Astrocyte (in vitro differentiated cells and primary cell): ENCODE measurements around the gene TMEM100. TPM values are rescaled to one million over a fixed set of nuclear protein-coding genes. Genes with fewer than 3 reads are reported as not detected.
"Not testable (repeated sequence)": the region's sequence is repeated elsewhere in the genome, so short reads cannot be mapped to it uniquely, and the experiment has no call there.

ENCODE experiments used
- DNase-seq: peaks from one replicate; pipeline ENCODE4 v3.0.0-alpha.2; 2010; ENCODE audit warnings: low read depth
- FAIRE-seq: peaks from 2 replicates; lab custom pipeline; 2011; peaks lifted over from hg19 to GRCh38; lab: Jason Lieb, UNC
- H2AFZ ChIP-seq: 2 replicates; pipeline ENCODE4 v1.6.0; 2012; ENCODE audit warnings: low read depth, low read length, inconsistent platforms
- H3K27ac ChIP-seq: 2 replicates; pipeline ENCODE4 v1.5.1; 2011; ENCODE audit warnings: low read depth, low read length, inconsistent platforms
- H3K27me3 ChIP-seq: 2 replicates; pipeline ENCODE4 v1.6.0; 2011; ENCODE audit warnings: low read length, inconsistent platforms; ENCODE audit not compliant: insufficient read depth
- H3K36me3 ChIP-seq: 2 replicates; pipeline ENCODE4 v1.5.1; 2011; ENCODE audit warnings: low read length, inconsistent platforms; ENCODE audit not compliant: insufficient read depth
- H3K4me1 ChIP-seq: 2 replicates; pipeline ENCODE4 v1.5.1; 2011; ENCODE audit warnings: low read length, inconsistent platforms; ENCODE audit not compliant: insufficient read depth
- H3K4me2 ChIP-seq: 2 replicates; pipeline ENCODE4 v1.6.0; 2012; ENCODE audit warnings: low read length, inconsistent platforms
- H3K4me3 ChIP-seq: 2 replicates; pipeline ENCODE4 v1.5.1; 2011; ENCODE audit warnings: low read depth, mild to moderate bottlenecking, low read length, inconsistent platforms; ENCODE audit not compliant: insufficient read depth
- H3K79me2 ChIP-seq: 2 replicates; pipeline ENCODE4 v1.6.0; 2012; ENCODE audit warnings: mild to moderate bottlenecking, low read length, inconsistent platforms; ENCODE audit not compliant: insufficient read depth
- H3K9ac ChIP-seq: 2 replicates; pipeline ENCODE4 v1.6.0; 2012; ENCODE audit warnings: mild to moderate bottlenecking, low read length, inconsistent platforms
- H3K9me3 ChIP-seq: 2 replicates; pipeline ENCODE4 v1.5.1; 2012; ENCODE audit warnings: low read depth, mild to moderate bottlenecking, low read length, inconsistent platforms; ENCODE audit not compliant: insufficient read depth
- H4K20me1 ChIP-seq: 2 replicates; pipeline ENCODE4 v1.6.0; 2012; ENCODE audit warnings: low read length, inconsistent platforms; ENCODE audit not compliant: insufficient read depth
- H3K27ac Mint-ChIP-seq: one replicate; pipeline ENCODE4 v1.8.0; 2021; ENCODE audit warnings: mild to moderate bottlenecking, mixed read lengths; ENCODE audit not compliant: unreplicated experiment
- H3K27me3 Mint-ChIP-seq: one replicate; pipeline ENCODE4 v1.8.0; 2021; ENCODE audit warnings: low read depth, mixed read lengths; ENCODE audit not compliant: unreplicated experiment
- H3K36me3 Mint-ChIP-seq: one replicate; pipeline ENCODE4 v1.8.0; 2021; ENCODE audit warnings: low read depth, mixed read lengths; ENCODE audit not compliant: unreplicated experiment
- H3K4me1 Mint-ChIP-seq: one replicate; pipeline ENCODE4 v1.8.0; 2021; ENCODE audit warnings: low read depth, mixed read lengths; ENCODE audit not compliant: unreplicated experiment
- H3K4me3 Mint-ChIP-seq: one replicate; pipeline ENCODE4 v1.8.0; 2021; ENCODE audit warnings: mild to moderate bottlenecking, moderate library complexity, mixed read lengths; ENCODE audit not compliant: unreplicated experiment
- H3K9me3 Mint-ChIP-seq: one replicate; pipeline ENCODE4 v1.8.0; 2021; ENCODE audit warnings: mild to moderate bottlenecking, mixed read lengths; ENCODE audit not compliant: unreplicated experiment
- EZH2 ChIP-seq: IDR thresholded peaks from 2 replicates; pipeline ENCODE4 v1.6.1; 2012; ENCODE audit warnings: mild to moderate bottlenecking, low read length, inconsistent platforms; ENCODE audit not compliant: insufficient read depth
- total RNA-seq: library from RNA; stranded (reverse); gene quantifications from 2 replicates; pipeline ENCODE4 v1.2.1, GENCODE V29; 2021
- TF ChIP-seq, protein P1 (sequence below): IDR thresholded peaks from 2 replicates; pipeline ENCODE4 v1.5.1; 2011; ENCODE audit warnings: low read depth, mild to moderate bottlenecking, inconsistent platforms, low read length, moderate library complexity; ENCODE audit not compliant: insufficient read depth

TMEM100 gene
- total RNA-seq, 1 donor from 2014 or later: 7.3 TPM

DNA sequence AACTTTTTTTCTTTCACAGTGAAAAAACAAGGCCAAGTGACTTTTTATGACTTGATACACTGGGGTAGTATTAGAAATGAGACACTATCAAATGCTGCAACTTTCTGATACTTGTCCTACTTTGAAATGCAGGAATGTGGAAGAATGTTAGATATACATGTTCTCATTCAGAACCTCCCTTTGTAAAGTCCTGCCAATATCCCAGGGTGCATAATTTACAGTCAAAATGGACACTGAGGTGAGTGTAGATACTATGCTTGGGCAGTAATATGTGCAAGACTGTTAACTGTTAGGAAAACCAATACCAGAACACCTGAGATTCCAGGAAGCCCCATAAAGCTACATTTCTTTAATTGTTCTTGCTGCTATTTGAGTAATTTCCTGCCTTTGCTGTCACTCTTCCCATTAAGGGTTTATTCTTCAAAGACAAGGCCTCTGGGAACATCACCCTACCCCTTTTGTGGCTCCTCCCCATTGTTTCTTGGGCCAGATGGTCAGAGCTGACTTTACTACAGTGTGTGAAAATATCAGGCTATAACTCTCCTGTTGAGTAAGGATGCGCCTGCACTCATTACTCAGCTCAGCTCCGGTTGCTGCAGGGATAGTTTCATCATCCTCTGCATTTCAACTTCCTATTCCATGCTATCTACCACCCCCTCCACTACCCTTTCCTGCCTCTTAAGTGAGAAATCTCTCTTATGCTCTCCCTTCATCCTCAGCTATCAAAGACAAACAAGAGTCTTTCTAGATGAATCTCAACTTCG, 48.7 kb downstream of the TMEM100 start:
- FAIRE-seq: no peak
- peaks cover 8% of the 10 kb centered on the region for H3K4me1 Mint-ChIP-seq

DNA sequence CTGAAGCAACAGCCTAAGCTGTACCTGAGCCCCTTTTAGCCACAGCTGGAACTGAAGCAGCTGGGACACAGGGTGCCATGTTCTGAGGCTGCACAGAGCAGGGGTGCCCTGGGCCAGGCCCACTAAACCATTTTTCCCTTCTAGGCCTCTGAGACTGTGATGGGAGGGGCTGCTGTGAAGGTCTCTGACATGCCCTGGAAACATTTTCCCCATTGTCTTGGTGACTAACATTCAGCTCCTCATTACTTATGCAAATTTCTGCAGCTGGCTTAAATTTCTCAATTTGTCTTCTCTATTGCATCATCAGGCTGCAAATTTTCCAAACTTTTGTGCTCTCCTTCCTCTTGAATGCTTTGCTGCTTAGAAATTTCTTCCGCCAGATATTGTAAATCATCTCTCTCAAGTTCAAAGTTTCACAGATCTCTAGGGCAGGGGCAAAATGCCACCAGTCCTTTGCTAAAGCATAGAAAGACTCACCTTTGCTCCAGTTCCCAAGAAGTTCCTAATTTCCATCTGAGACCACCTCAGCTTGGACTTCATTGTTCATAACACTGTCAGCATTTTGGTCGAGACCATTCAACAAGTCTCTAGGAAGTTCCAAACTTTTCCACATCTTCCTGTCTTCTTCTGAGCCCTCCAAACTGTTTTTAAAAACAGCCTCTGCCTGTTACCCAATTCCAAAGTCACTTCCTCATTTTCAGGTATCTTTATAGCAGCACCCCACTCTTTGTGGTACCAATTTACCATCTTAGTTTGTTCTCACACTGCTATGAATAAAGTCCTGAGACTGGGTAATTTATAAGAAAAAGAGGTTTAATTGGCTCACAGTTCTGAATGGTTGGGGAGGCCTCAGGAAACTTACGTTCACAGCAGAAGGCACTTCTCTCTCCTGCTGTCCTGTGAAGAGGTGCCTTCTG, 49.8 kb downstream of the TMEM100 start:
- H3K36me3 ChIP-seq: no peaks in the 10 kb centered on the region
- DNase-seq: peak; percentile 0
- Mint-ChIP-seq H3K4me3 (no peak overlapping the region), H3K27ac (no peak overlapping the region), H3K27me3 (no peaks in the 10 kb centered on the region), H3K9me3 (peaks cover 6% of the 10 kb centered on the region), H3K36me3 (no peaks in the 10 kb centered on the region), H3K4me1 (peaks cover 12% of the 10 kb centered on the region)
- no peaks in the 10 kb centered on the region for H3K4me1 ChIP-seq
- H3K4me2 ChIP-seq: no peak overlapping the region
- no peaks in the 10 kb centered on the region for H3K79me2 ChIP-seq
- no peaks in the 10 kb centered on the region for H4K20me1 ChIP-seq
- no peak for FAIRE-seq
- no peak overlapping the region for H3K4me3 ChIP-seq
- no peak overlapping the region for H3K27ac ChIP-seq
- H3K27me3 ChIP-seq: peaks cover 2% of the 10 kb centered on the region
- no peak for TF ChIP-seq EZH2
- TF ChIP-seq, protein P1, sequence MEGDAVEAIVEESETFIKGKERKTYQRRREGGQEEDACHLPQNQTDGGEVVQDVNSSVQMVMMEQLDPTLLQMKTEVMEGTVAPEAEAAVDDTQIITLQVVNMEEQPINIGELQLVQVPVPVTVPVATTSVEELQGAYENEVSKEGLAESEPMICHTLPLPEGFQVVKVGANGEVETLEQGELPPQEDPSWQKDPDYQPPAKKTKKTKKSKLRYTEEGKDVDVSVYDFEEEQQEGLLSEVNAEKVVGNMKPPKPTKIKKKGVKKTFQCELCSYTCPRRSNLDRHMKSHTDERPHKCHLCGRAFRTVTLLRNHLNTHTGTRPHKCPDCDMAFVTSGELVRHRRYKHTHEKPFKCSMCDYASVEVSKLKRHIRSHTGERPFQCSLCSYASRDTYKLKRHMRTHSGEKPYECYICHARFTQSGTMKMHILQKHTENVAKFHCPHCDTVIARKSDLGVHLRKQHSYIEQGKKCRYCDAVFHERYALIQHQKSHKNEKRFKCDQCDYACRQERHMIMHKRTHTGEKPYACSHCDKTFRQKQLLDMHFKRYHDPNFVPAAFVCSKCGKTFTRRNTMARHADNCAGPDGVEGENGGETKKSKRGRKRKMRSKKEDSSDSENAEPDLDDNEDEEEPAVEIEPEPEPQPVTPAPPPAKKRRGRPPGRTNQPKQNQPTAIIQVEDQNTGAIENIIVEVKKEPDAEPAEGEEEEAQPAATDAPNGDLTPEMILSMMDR: no peak
- H2AFZ ChIP-seq: no peak overlapping the region
- no peaks in the 10 kb centered on the region for H3K9me3 ChIP-seq
- H3K9ac ChIP-seq: no peak overlapping the region

More for the DNA sequence above, 48.7 kb downstream of the TMEM100 start:
- no peak overlapping the region for H3K4me2 ChIP-seq
- H3K36me3 Mint-ChIP-seq: no peaks in the 10 kb centered on the region
- no peaks in the 10 kb centered on the region for H4K20me1 ChIP-seq
- H3K27ac Mint-ChIP-seq: no peak overlapping the region
- no peak overlapping the region for H3K4me3 Mint-ChIP-seq
- H2AFZ ChIP-seq: no peak overlapping the region
- no peaks in the 10 kb centered on the region for H3K9me3 ChIP-seq
- no peak overlapping the region for H3K27ac ChIP-seq
- H3K36me3 ChIP-seq: no peaks in the 10 kb centered on the region
- no peak for DNase-seq
- peaks cover 2% of the 10 kb centered on the region for H3K27me3 ChIP-seq
- no peaks in the 10 kb centered on the region for H3K4me1 ChIP-seq
- H3K9ac ChIP-seq: no peak overlapping the region
- TF ChIP-seq, protein P1: no peak
- TF ChIP-seq EZH2: no peak
- no peaks in the 10 kb centered on the region for H3K79me2 ChIP-seq
- peaks cover 6% of the 10 kb centered on the region for H3K9me3 Mint-ChIP-seq
- H3K4me3 ChIP-seq: no peak overlapping the region
- H3K27me3 Mint-ChIP-seq: no peaks in the 10 kb centered on the region

DNA sequence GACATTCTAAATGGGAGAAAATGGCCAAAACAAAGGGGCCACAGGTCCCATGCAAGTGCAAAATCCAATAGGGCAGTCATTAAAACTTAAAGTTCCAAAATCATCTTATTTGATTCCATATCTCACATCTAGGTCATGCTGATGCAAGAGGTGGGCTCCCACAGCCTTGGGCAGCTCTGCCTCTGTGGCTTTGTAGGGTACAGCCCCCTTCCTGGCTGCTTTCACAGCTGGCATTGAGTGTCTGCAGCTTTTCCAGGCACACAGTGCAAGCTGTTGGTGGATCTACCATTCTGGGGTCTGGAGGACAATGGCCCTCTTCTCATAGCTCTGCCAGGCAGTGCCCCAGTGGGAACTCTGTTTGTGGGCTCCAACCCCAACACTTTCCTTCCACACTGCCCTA, 50.7 kb downstream of the TMEM100 start:
- not testable (repeated sequence) for H3K9me3 ChIP-seq, H3K4me1 ChIP-seq, H4K20me1 ChIP-seq, H3K36me3 ChIP-seq, H3K27ac Mint-ChIP-seq, H3K4me3 ChIP-seq, H3K27ac ChIP-seq, H3K4me2 ChIP-seq, H3K27me3 ChIP-seq, H3K9me3 Mint-ChIP-seq, FAIRE-seq, H3K4me3 Mint-ChIP-seq, H3K9ac ChIP-seq, H3K79me2 ChIP-seq, H2AFZ ChIP-seq, H3K36me3 Mint-ChIP-seq, DNase-seq, H3K27me3 Mint-ChIP-seq
- H3K4me1 Mint-ChIP-seq: peaks cover 12% of the 10 kb centered on the region
